ENCODE results near the gene USP17L19. TPM values are rescaled to one million over a fixed set of nuclear protein-coding genes. Genes with fewer than 3 reads are reported as not detected.
"Not testable (repeated sequence)": the region's sequence is repeated elsewhere in the genome, so short reads cannot be mapped to it uniquely, and the experiment has no call there.

The USP17L19 gene, protein sequence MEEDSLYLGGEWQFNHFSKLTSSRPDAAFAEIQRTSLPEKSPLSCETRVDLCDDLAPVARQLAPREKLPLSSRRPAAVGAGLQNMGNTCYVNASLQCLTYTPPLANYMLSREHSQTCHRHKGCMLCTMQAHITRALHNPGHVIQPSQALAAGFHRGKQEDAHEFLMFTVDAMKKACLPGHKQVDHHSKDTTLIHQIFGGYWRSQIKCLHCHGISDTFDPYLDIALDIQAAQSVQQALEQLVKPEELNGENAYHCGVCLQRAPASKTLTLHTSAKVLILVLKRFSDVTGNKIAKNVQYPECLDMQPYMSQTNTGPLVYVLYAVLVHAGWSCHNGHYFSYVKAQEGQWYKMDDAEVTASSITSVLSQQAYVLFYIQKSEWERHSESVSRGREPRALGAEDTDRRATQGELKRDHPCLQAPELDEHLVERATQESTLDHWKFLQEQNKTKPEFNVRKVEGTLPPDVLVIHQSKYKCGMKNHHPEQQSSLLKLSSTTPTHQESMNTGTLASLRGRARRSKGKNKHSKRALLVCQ
- not detected for total RNA-seq

DNA sequence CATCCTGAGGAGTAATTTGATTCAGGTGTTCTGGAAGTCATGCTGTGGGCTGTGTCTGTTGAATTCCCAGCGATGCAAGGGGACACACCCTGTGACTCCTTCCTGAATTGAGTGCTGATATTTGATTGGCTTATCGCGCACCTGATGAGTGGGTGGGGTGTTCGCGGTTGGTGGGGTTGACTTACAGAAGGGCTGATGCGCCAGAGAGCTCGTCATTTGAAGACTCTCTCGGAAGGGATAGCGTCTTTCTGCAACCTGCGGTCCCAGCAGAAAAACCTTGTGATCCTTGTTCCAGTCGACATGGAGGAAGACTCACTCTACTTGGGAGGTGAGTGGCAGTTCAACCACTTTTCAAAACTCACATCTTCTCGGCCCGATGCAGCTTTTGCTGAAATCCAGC lies at the start of gene USP17L19:
Gene USP17L19, plus strand, starts transcription at position 301 of the 400 bp plus-strand sequence. Its CDS starts 0 bp downstream, at position 301.
- DNase-seq, result not testable (repeated sequence)

GRCh38 chr4:9210357-9210756 lies 42.8 kb upstream of the USP17L19 start, which contains the start of gene USP17L10:
TSS of gene USP17L10 (plus strand) at chr4:9210657. CDS start at chr4:9210657, 0 bp downstream.
- DNase-seq, result not testable (repeated sequence)

GRCh38 chr4:9214701-9215100 lies 38.5 kb upstream of the USP17L19 start:
- DNase-seq, result not testable (repeated sequence)

GRCh38 chr4:9215105-9215504 lies 38.1 kb upstream of the USP17L19 start, which contains the start of gene USP17L11:
TSS of gene USP17L11 (plus strand) at chr4:9215405. CDS start at chr4:9215405, 0 bp downstream.
- not testable (repeated sequence) for DNase-seq

DNA sequence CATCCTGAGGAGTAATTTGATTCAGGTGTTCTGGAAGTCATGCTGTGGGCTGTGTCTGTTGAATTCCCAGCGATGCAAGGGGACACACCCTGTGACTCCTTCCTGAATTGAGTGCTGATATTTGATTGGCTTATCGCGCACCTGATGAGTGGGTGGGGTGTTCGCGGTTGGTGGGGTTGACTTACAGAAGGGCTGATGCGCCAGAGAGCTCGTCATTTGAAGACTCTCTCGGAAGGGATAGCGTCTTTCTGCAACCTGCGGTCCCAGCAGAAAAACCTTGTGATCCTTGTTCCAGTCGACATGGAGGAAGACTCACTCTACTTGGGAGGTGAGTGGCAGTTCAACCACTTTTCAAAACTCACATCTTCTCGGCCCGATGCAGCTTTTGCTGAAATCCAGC lies 33.3 kb upstream of the USP17L19 start, which contains the start of gene USP17L12:
Gene USP17L12, plus strand, starts transcription at position 301 of the 400 bp plus-strand sequence. Its CDS starts 0 bp downstream, at position 301.
- not testable (repeated sequence) for DNase-seq

DNA sequence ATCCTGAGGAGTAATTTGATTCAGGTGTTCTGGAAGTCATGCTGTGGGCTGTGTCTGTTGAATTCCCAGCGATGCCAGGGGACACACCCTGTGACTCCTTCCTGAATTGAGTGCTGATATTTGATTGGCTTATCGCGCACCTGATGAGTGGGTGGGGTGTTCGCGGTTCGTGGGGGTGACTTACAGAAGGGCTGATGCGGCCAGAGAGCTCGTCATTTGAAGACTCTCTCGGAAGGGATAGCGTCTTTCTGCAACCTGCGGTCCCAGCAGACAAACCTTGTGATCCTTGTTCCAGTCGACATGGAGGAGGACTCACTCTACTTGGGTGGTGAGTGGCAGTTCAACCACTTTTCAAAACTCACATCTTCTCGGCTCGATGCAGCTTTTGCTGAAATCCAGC lies 28.6 kb upstream of the USP17L19 start, which contains the start of gene USP17L13:
Gene USP17L13, plus strand, starts transcription at position 301 of the 400 bp plus-strand sequence. Its CDS starts 0 bp downstream, at position 301.
- DNase-seq, result not testable (repeated sequence)

GRCh38 chr4:9230249-9230648 lies 22.9 kb upstream of the USP17L19 start:
- DNase-seq, result not testable (repeated sequence)

DNA sequence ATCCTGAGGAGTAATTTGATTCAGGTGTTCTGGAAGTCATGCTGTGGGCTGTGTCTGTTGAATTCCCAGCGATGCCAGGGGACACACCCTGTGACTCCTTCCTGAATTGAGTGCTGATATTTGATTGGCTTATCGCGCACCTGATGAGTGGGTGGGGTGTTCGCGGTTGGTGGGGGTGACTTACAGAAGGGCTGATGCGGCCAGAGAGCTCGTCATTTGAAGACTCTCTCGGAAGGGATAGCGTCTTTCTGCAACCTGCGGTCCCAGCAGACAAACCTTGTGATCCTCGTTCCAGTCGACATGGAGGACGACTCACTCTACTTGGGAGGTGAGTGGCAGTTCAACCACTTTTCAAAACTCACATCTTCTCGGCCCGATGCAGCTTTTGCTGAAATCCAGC lies 19.1 kb upstream of the USP17L19 start, which contains the start of gene USP17L15:
Gene USP17L15, plus strand, starts transcription at position 301 of the 400 bp plus-strand sequence. Its CDS starts 0 bp downstream, at position 301.
- not testable (repeated sequence) for DNase-seq

DNA sequence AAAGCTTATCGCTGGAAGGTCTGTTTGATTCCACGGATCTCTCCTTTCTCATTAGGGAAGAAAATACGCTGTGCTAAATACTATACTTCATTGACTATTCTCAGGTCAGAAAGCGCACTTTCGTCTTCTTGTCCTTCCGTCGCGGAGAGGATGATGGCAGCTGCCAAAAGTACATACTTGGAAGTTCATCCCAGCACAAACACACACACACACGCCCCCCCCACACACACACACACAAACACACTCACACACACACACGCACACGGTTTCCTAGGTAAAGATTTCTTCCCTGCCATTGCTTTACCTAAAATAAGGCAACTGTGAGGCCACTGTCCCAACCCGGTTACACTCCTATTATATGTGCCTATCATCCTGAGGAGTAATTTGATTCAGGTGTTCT lies 14.7 kb upstream of the USP17L19 start:
- not testable (repeated sequence) for DNase-seq

DNA sequence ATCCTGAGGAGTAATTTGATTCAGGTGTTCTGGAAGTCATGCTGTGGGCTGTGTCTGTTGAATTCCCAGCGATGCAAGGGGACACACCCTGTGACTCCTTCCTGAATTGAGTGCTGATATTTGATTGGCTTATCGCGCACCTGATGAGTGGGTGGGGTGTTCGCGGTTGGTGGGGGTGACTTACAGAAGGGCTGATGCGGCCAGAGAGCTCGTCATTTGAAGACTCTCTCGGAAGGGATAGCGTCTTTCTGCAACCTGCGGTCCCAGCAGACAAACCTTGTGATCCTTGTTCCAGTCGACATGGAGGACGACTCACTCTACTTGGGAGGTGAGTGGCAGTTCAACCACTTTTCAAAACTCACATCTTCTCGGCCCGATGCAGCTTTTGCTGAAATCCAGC lies 9.6 kb upstream of the USP17L19 start, which contains the start of gene USP17L17:
Gene USP17L17, plus strand, starts transcription at position 301 of the 400 bp plus-strand sequence. Its CDS starts 0 bp downstream, at position 301.
- DNase-seq, result not testable (repeated sequence)

- not testable (repeated sequence) for DNase-seq
Observed at GRCh38 chr4:9247953-9248680, 5.1 kb upstream of the USP17L19 start, which contains the start of gene USP17L18. TSS of gene USP17L18 (plus strand) at chr4:9248630. CDS start at chr4:9248630, 0 bp downstream.

GRCh38 chr4:9257824-9258223 lies 4.6 kb downstream of the USP17L19 start, which contains the start of gene USP17L20:
TSS of gene USP17L20 (plus strand) at chr4:9258124. CDS start at chr4:9258124, 0 bp downstream.
- not testable (repeated sequence) for DNase-seq

- DNase-seq, result not testable (repeated sequence)
Observed at GRCh38 chr4:9262572-9262971, 9.4 kb downstream of the USP17L19 start, which contains the start of gene USP17L21. TSS of gene USP17L21 (plus strand) at chr4:9262872. CDS start at chr4:9262872, 0 bp downstream.

- DNase-seq, result not testable (repeated sequence)
Observed at GRCh38 chr4:9267319-9267718, 14.1 kb downstream of the USP17L19 start, which contains the start of gene USP17L22. TSS of gene USP17L22 (plus strand) at chr4:9267619. CDS start at chr4:9267619, 0 bp downstream.

GRCh38 chr4:9271719-9272118 lies 18.5 kb downstream of the USP17L19 start:
- peak; percentile 5 for DNase-seq

Data from effector CD4-positive, alpha-beta T cell (primary cell).